Measurements from ENCODE around the gene IRX6. TPM values are rescaled to one million over a fixed set of nuclear protein-coding genes. Genes with fewer than 3 reads are reported as not detected.

IRX6 gene
- total and polyA plus RNA-seq, 2 of the 8 experiments (the other 6 are each of a cell fraction or from before 2014, with no cell fraction given) = 0.61 TPM; not detected in 1

GRCh38 chr16:55340445-55340844, 16.4 kb downstream of the IRX6 start:
- no peaks in the 10 kb centered on the region for H3K79me2 ChIP-seq (ENCODE audit: control insufficient read depth in 1 of 2, insufficient read depth in 2 of 2, low read length in 2 of 2)

More at GRCh38 chr16:55340445-55340844, 16.4 kb downstream of the IRX6 start:
- H4K91ac ChIP-seq (replicated peaks; ENCODE audit: insufficient read length, low read length) = no peak overlapping the region
- H3K79me1 ChIP-seq (ENCODE audit: low read depth, low read length) = no peaks in the 10 kb centered on the region
- no peak overlapping the region for H2AFZ ChIP-seq (ENCODE audit: low read length)
- CTCF ChIA-PET (ENCODE audit: partially characterized antibody) = interaction anchor here (1.8 kb wide), 1 partner anchor 71 kb away, joined by 3 read pairs; no protein-coding TSS in a partner anchor
- DNase-seq (ENCODE audit: low read depth in 1 of 2, low spot score in 2 of 2) (no peak), FAIRE-seq (no peak)
- no peak overlapping the region for H2BK12ac ChIP-seq (ENCODE audit: low read depth, low read length)
- no peak overlapping the region for H3K4ac ChIP-seq (replicated peaks; ENCODE audit: insufficient read length, low read depth, low read length)
- H2BK120ac ChIP-seq (replicated peaks; ENCODE audit: low read depth, low read length) = no peak overlapping the region
- no peaks in the 10 kb centered on the region for H3K36me3 ChIP-seq (ENCODE audit: control insufficient read depth in 2 of 4, insufficient read depth in 4 of 4, low read length in 3 of 4)
- H3K4me2 ChIP-seq (ENCODE audit: insufficient read depth in 1 of 2, low read depth in 2 of 2, low read length in 2 of 2) = no peak overlapping the region
- H3K9me3 ChIP-seq (ENCODE audit: insufficient read depth in 2 of 2, low read depth in 1 of 2, low read length in 1 of 2) = no peaks in the 10 kb centered on the region
- H4K5ac ChIP-seq (ENCODE audit: insufficient read length, low read depth, low read length) = no peak overlapping the region
- H3K23me2 ChIP-seq (ENCODE audit: low read depth, low read length) = no peaks in the 10 kb centered on the region
- no peaks in the 10 kb centered on the region for H3K4me1 ChIP-seq (replicated peaks in 1 of 4; ENCODE audit: control insufficient read depth in 3 of 4, insufficient read depth in 4 of 4, low read length in 3 of 4)
- H3K27ac ChIP-seq (ENCODE audit: low read depth, low read length) = no peak overlapping the region
- TF ChIP-seq TBP (IDR thresholded peaks at IDR 0.05; ENCODE audit: low read depth, low read length) (no peak), TAF1 (IDR thresholded peaks at IDR 0.05; ENCODE audit: low read depth, low read length) (no peak), CHD1 (IDR thresholded peaks at IDR 0.05; ENCODE audit: low read depth, low read length) (no peak), SIRT6 (IDR thresholded peaks at IDR 0.05; ENCODE audit: low read length) (no peak), CBX5 (IDR thresholded peaks at IDR 0.05; ENCODE audit: low read depth, low read length) (no peak), RBBP5 (IDR thresholded peaks at IDR 0.05; ENCODE audit: borderline replicate concordance, low read depth, low read length) (no peak), MAFK (IDR thresholded peaks at IDR 0.05; ENCODE audit: low read depth, low read length) (no peak), CHD2 (IDR thresholded peaks at IDR 0.05; ENCODE audit: low read length) (no peak), RXRA (IDR thresholded peaks at IDR 0.05; ENCODE audit: insufficient read depth, low read depth, low read length) (no peak), CTBP2 (IDR thresholded peaks at IDR 0.05; ENCODE audit: borderline replicate concordance, insufficient read depth, insufficient read length, low read length) (no peak), RAD21 (IDR thresholded peaks at IDR 0.05 in 1 of 2, conservative IDR thresholded peaks at IDR 0.05 in 1 of 2; ENCODE audit: low read depth in 2 of 2, low read length in 2 of 2) (no peak), SRF (IDR thresholded peaks at IDR 0.05; ENCODE audit: low read depth, low read length) (no peak), POLR2AphosphoS5 (IDR thresholded peaks at IDR 0.05; ENCODE audit: low read depth, low read length) (no peak), SIN3A (conservative IDR thresholded peaks at IDR 0.05 in 1 of 2, IDR thresholded peaks at IDR 0.05 in 1 of 2; ENCODE audit: low read depth in 1 of 2, low read length in 2 of 2) (no peak)
- H3K4me3 ChIP-seq (ENCODE audit: extremely low read depth in 1 of 4, insufficient read depth in 2 of 4, low read depth in 3 of 4, low read length in 4 of 4) = no peak overlapping the region
- no peak overlapping the region for H3K9ac ChIP-seq (replicated peaks in 1 of 4; ENCODE audit: extremely low read depth in 1 of 4, low read depth in 3 of 4, low read length in 3 of 4)
- H2BK20ac ChIP-seq (ENCODE audit: low read length) = no peak overlapping the region
- H4K8ac ChIP-seq (ENCODE audit: extremely low read depth, insufficient read depth, low read length) = no peak overlapping the region
- 62% methylated on average over 1 of the region's 1 CpG; no CpG with 5 or more reads in 1 of the 2 experiments for WGBS, 2 experiments (ENCODE audit: extremely low coverage in 1 of 2, insufficient coverage in 1 of 2, insufficient read length in 1 of 2, insufficient replicate concordance in 2 of 2, low coverage in 1 of 2, low lambda C conversion rate in 2 of 2, missing lambda C conversion rate in 1 of 2)
- H3K18ac ChIP-seq (ENCODE audit: extremely low read depth, low read length) = no peak overlapping the region
- no peak overlapping the region for H3K14ac ChIP-seq (ENCODE audit: insufficient read length)
- no peaks in the 10 kb centered on the region for H4K20me1 ChIP-seq (replicated peaks in 1 of 2; ENCODE audit: control insufficient read depth in 1 of 2, insufficient read depth in 2 of 2, low read length in 2 of 2)
- no peak overlapping the region for H2AK5ac ChIP-seq (ENCODE audit: low read depth, low read length)
- H3K23ac ChIP-seq (ENCODE audit: insufficient read length) = no peak overlapping the region
- H3K56ac ChIP-seq (replicated peaks; ENCODE audit: insufficient read length, low read depth, low read length) = no peak overlapping the region
- POLR2A ChIA-PET (ENCODE audit: partially characterized antibody) = no interaction called here
- no peak overlapping the region for H2BK15ac ChIP-seq (ENCODE audit: low read length)
- H2BK5ac ChIP-seq (ENCODE audit: low read depth, low read length) = no peak overlapping the region
- H3K27me3 ChIP-seq (replicated peaks in 1 of 4; ENCODE audit: control insufficient read depth in 3 of 4, extremely low read depth in 1 of 4, insufficient read depth in 3 of 4, low read length in 3 of 4) = peaks cover 0 to 6% (median 4%) of the 10 kb centered on the region in 4 experiments; a peak in 3 of 7 replicates
